B cell (primary cell): ENCODE results near the gene VPS13D.

ENCODE experiments used
- CTCF ChIP-seq: fragments of 200-600 bp; IDR thresholded peaks from one replicate; pipeline ENCODE4 v1.8.0; 2022; ENCODE audit warnings: antibody characterized with exemption, mild to moderate bottlenecking
- EZH2 ChIP-seq: IDR thresholded peaks from 2 replicates; pipeline ENCODE4 v1.6.1; 2012; ENCODE audit warnings: borderline replicate concordance, low read depth, mild to moderate bottlenecking, moderate library complexity, low read length; ENCODE audit not compliant: insufficient read depth, poor library complexity, severe bottlenecking

GRCh38 chr1:12496154-12496961, 266.5 kb downstream of the VPS13D start:
- no peak for TF ChIP-seq CTCF
- TF ChIP-seq EZH2, result no peak
